DND-41 (cell line): ENCODE measurements around the gene RASGRF1.

Experiments
- CTCF ChIP-seq: IDR thresholded peaks from 2 replicates; pipeline ENCODE4 v1.5.1; 2012; ENCODE audit warnings: borderline replicate concordance, low read length, moderate library complexity, mild to moderate bottlenecking; ENCODE audit not compliant: poor library complexity, severe bottlenecking; ENCODE audit errors: extremely low read depth
- EZH2 ChIP-seq: IDR thresholded peaks from 3 replicates; pipeline ENCODE4 v1.6.1; 2012; ENCODE audit warnings: borderline replicate concordance, low read depth, mild to moderate bottlenecking, moderate library complexity, low read length, inconsistent platforms; ENCODE audit not compliant: severe bottlenecking

GRCh38 chr15:79006071-79006470, 84.5 kb downstream of the RASGRF1 start:
- TF ChIP-seq CTCF (no peak), EZH2 (no peak)
